ENCODE results near the gene PLCD1. TPM values are rescaled to one million over a fixed set of nuclear protein-coding genes. Genes with fewer than 3 reads are reported as not detected.

The PLCD1 gene
- total RNA-seq, 4 donors from 2014 or later = 43.8 to 48.6 (median 48.0) TPM

DNA sequence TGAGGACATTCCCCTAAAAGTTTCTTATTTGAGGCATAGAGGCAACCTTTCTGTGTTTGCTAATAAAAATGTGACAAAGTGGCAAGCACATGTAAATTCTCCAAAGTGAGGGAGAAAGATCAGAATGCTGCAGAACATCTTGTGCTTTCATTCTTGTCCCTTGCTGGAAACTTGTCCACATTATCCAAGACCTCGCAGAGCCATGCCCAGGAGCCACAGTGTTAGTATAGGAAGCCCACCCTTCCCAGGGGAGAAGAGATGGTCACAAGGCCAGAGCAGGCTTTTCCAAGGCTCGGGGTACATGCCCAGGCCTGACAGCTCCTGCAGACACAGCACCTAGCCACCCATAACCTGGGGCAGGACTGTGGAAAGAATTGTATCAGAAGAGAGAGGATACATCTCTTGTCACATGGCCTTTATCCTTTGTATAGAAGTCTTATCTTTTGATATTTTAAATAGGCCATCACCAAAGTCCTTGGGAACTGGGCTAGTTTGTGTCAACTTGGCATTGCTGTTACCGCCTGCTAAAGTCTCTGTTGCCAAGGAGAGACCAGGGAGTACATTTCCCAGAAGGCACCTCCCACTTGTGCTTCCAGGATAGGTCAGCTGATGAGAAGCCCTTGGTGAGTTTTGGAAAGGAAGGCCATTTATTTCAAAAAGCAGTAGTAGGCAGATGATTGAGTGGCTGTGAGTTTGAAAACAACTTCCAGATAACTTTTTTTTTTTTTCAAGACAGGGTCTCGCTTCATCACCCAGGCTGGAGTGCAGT, 20.1 kb upstream of the PLCD1 start:
- Histone ChIP-seq H3K27ac (no peak overlapping the region), H3K27me3 (no peaks in the 10 kb centered on the region), H3K4me1 (no peaks in the 10 kb centered on the region), H3K9me3 (no peaks in the 10 kb centered on the region), H3K4me3 (no peak overlapping the region), H3K36me3 (no peaks in the 10 kb centered on the region)
- 80 to 91% methylated on average over 4 of the region's 4 CpGs for WGBS, 2 donors
- TF ChIP-seq POLR2A (IDR thresholded peaks at IDR 0.05) = no peak
- no peak for TF ChIP-seq EP300 (IDR thresholded peaks at IDR 0.05)
- TF ChIP-seq, protein P1, sequence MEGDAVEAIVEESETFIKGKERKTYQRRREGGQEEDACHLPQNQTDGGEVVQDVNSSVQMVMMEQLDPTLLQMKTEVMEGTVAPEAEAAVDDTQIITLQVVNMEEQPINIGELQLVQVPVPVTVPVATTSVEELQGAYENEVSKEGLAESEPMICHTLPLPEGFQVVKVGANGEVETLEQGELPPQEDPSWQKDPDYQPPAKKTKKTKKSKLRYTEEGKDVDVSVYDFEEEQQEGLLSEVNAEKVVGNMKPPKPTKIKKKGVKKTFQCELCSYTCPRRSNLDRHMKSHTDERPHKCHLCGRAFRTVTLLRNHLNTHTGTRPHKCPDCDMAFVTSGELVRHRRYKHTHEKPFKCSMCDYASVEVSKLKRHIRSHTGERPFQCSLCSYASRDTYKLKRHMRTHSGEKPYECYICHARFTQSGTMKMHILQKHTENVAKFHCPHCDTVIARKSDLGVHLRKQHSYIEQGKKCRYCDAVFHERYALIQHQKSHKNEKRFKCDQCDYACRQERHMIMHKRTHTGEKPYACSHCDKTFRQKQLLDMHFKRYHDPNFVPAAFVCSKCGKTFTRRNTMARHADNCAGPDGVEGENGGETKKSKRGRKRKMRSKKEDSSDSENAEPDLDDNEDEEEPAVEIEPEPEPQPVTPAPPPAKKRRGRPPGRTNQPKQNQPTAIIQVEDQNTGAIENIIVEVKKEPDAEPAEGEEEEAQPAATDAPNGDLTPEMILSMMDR (IDR thresholded peaks at IDR 0.05) = no peak
- DNase-seq (ENCODE audit: low spot score in 2 of 2) = no peak

DNA sequence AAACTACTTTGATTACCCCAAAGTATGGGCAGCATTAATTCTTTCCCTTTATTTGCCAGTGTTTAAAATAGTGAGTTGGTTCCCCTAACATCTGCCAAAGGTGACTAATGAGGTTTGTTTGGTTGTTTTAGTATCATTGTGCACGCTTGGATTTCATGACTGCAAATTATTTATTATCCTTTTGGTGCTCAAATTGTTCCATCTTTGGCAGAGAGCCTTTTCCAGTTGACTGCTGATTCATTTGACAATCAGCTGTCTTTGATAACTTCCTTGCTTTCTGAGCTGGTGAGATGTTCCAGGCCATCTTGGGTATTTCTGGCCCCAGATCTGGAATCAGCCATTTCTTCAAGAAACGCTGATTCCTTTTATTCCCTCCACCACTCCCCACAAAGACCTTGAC, 18.5 kb upstream of the PLCD1 start:
- no peaks in the 10 kb centered on the region for H3K27me3 ChIP-seq
- H3K27ac ChIP-seq = no peak overlapping the region
- WGBS, 2 donors = 68 to 78% methylated on average over 2 of the region's 2 CpGs
- no peaks in the 10 kb centered on the region for H3K9me3 ChIP-seq
- no peak overlapping the region for H3K4me3 ChIP-seq
- TF ChIP-seq, protein P1 (IDR thresholded peaks at IDR 0.05) = no peak
- no peak for TF ChIP-seq EP300 (IDR thresholded peaks at IDR 0.05)
- no peak for TF ChIP-seq POLR2A (IDR thresholded peaks at IDR 0.05)
- no peaks in the 10 kb centered on the region for H3K36me3 ChIP-seq
- no peak for DNase-seq (ENCODE audit: low spot score in 2 of 2)
- no peaks in the 10 kb centered on the region for H3K4me1 ChIP-seq

DNA sequence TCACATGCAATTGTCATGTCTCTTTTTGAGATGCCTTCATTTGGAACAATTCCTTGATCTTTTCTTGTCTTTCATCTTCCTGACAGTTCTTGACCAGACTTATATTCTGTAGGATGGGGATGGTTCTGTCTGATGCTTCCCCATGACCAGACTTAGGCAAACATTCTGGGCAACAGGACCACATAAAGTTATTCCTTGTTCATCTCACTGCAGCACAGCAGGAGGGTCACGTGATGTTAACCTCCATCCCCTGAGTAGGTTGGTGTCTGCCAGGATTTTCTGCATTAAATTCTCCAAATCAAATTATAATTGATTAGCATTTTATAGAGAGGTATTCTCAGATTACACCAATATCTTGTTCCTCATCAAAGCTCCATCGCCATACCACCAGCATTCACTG, 17.4 kb upstream of the PLCD1 start:
- TF ChIP-seq POLR2A (IDR thresholded peaks at IDR 0.05) (no peak), EP300 (IDR thresholded peaks at IDR 0.05) (no peak)
- TF ChIP-seq, protein P1 (IDR thresholded peaks at IDR 0.05) = no peak
- no peaks in the 10 kb centered on the region for H3K4me1 ChIP-seq
- 93 to 96% methylated on average over 2 of the region's 2 CpGs for WGBS, 2 donors
- no peaks in the 10 kb centered on the region for H3K9me3 ChIP-seq
- no peaks in the 10 kb centered on the region for H3K27me3 ChIP-seq
- DNase-seq (ENCODE audit: low spot score in 2 of 2) = no peak
- no peaks in the 10 kb centered on the region for H3K36me3 ChIP-seq
- H3K27ac ChIP-seq = no peak overlapping the region
- no peak overlapping the region for H3K4me3 ChIP-seq

DNA sequence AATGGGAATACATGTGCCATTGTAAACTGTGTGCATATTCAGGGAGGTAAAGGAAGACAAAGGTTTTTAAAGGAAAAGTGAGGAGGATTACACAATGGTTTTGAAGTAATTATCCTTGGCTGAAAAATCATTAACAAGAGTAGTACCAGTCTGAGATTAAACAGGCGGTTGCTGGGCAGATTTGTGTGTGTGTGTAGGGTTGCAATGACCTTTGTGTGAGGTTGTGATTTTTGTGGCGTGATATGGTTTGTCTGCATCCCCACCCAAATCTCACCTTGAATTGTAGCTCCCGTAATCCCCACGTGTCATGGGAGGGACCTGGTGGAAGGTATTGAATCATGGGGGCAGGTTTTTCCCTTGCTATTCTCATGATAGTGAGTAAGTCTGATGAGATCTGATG, 16.6 kb upstream of the PLCD1 start:
- Histone ChIP-seq H3K27me3 (no peaks in the 10 kb centered on the region), H3K9me3 (no peaks in the 10 kb centered on the region), H3K4me3 (no peak overlapping the region), H3K36me3 (no peaks in the 10 kb centered on the region), H3K27ac (no peak overlapping the region), H3K4me1 (no peaks in the 10 kb centered on the region)
- WGBS, 2 donors = 78 to 84% methylated on average over 4 of the region's 4 CpGs
- TF ChIP-seq EP300 (IDR thresholded peaks at IDR 0.05) = no peak
- TF ChIP-seq, protein P1 (IDR thresholded peaks at IDR 0.05) = no peak
- no peak for TF ChIP-seq POLR2A (IDR thresholded peaks at IDR 0.05)
- DNase-seq (ENCODE audit: low spot score in 2 of 2) = no peak

DNA sequence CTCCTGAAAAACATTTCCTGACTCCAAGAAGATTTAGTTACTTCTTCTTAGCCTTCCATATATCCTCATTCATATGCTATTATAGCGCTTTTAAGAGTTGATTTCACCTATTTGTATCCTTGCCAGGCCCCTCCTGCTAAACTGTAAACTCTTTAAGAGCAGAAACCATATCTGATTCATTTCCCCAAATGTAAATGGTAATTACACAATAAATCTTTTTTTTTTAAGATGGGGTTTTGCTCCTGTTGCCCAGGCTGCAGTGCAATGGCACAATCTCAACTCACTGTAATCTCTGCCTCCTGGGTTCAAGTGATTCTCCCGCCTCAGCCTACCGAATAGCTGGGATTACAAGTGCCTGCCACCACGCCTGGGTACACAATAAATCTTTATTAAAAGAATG, 14.0 kb upstream of the PLCD1 start:
- no peak for DNase-seq (ENCODE audit: low spot score in 2 of 2)
- Histone ChIP-seq H3K4me3 (no peak overlapping the region), H3K4me1 (peaks cover 0 to 20% (median 6%) of the 10 kb centered on the region in 4 donors), H3K9me3 (no peaks in the 10 kb centered on the region), H3K27ac (no peak overlapping the region), H3K27me3 (no peaks in the 10 kb centered on the region), H3K36me3 (no peaks in the 10 kb centered on the region)
- TF ChIP-seq, protein P1 (IDR thresholded peaks at IDR 0.05) = no peak
- TF ChIP-seq EP300 (IDR thresholded peaks at IDR 0.05) (no peak), POLR2A (IDR thresholded peaks at IDR 0.05) (no peak)
- WGBS, 2 donors = 61 to 64% methylated on average over 4 of the region's 4 CpGs
